BE2C (cell line): ENCODE data around the gene CPXM1.

Source experiments
- DNase-seq: peaks from one replicate; pipeline ENCODE4 v3.0.0-alpha.2; 2020
- H3K27me3 ChIP-seq: fragments of 250-450 bp; sonication (Bioruptor Pico); 2 replicates; pipeline ENCODE4 v1.5.1; 2020; ENCODE audit warnings: mild to moderate bottlenecking
- H3K36me3 ChIP-seq: fragments of 250-450 bp; sonication (Bioruptor Pico); 2 replicates; pipeline ENCODE4 v1.5.1; 2020; ENCODE audit warnings: mild to moderate bottlenecking
- H3K4me1 ChIP-seq: fragments of 250-450 bp; sonication (Bioruptor Pico); 2 replicates; pipeline ENCODE4 v1.5.1; 2020
- H3K4me3 ChIP-seq: 2 replicates; pipeline ENCODE4 v1.5.1; 2011; ENCODE audit warnings: low read depth, low read length
- H3K9me3 ChIP-seq: fragments of 250-450 bp; sonication (Bioruptor Pico); 2 replicates; pipeline ENCODE4 v1.5.1; 2020
- TF ChIP-seq, protein P1 (sequence below): IDR thresholded peaks from 2 replicates; pipeline ENCODE4 v1.5.1; 2012; ENCODE audit warnings: mild to moderate bottlenecking, low read depth, low read length

Gene CPXM1

DNA sequence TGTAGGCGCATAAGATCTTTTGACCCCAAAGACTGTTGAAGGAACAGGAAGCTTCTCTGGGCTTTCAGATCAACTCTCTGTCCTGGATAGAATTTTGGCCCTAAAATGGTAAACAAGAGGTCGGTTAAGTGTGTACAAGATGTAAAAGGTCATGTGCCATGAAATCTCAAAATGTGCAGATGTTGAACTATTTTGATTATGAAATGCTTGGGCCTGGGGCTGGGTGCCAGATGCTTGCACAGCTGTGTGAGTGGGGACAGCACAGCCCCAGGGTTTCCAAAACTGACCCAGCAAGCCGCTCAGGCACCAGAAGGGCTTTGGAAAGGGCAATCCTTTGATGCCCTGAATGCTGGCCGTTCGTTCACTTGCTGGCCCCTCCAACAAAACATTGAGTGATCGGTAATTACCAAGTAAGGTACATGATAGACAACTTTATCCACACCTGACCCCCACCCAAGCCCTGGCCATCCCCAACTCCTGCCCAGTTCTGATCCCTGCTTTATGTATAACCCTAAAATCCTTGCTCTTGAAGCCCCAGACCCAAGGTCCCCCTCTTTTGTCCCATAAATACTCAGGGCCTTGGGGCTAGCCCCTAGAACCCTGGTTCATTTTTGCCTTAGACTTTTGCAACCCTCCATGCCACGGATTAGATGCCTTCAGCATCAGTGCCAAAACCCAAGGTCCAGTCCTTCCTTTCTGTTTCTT is 17.6 kb upstream of the CPXM1 start:
- no peaks in the 10 kb centered on the region for H3K9me3 ChIP-seq
- no peaks in the 10 kb centered on the region for H3K27me3 ChIP-seq
- TF ChIP-seq, protein P1, sequence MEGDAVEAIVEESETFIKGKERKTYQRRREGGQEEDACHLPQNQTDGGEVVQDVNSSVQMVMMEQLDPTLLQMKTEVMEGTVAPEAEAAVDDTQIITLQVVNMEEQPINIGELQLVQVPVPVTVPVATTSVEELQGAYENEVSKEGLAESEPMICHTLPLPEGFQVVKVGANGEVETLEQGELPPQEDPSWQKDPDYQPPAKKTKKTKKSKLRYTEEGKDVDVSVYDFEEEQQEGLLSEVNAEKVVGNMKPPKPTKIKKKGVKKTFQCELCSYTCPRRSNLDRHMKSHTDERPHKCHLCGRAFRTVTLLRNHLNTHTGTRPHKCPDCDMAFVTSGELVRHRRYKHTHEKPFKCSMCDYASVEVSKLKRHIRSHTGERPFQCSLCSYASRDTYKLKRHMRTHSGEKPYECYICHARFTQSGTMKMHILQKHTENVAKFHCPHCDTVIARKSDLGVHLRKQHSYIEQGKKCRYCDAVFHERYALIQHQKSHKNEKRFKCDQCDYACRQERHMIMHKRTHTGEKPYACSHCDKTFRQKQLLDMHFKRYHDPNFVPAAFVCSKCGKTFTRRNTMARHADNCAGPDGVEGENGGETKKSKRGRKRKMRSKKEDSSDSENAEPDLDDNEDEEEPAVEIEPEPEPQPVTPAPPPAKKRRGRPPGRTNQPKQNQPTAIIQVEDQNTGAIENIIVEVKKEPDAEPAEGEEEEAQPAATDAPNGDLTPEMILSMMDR, result no peak
- H3K4me3 ChIP-seq, result no peak overlapping the region
- H3K36me3 ChIP-seq, result no peaks in the 10 kb centered on the region
- no peak for DNase-seq
- no peaks in the 10 kb centered on the region; the same call in 1 of the 2 replicates for H3K4me1 ChIP-seq

DNA sequence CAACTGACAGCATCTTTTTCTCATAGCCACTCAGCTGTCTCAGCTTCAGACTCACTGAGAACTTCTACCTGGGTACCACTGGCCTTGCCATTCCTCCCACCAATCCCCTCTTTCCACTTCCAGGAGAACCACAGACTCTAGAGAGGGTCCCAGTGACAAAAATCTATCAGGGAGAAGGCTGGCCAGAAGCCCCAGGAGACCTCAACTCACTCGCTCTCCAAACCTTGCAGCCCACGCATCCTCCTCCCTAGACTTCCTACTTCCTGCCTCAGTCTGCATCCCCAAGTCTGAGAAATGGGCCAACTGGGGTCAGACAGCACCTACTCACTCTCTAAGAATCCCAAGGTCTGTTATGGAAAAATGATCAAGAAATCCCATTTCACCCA is 16.9 kb upstream of the CPXM1 start:
- Histone ChIP-seq H3K9me3 (no peaks in the 10 kb centered on the region), H3K27me3 (no peaks in the 10 kb centered on the region), H3K36me3 (no peaks in the 10 kb centered on the region), H3K4me3 (no peak overlapping the region), H3K4me1 (no peaks in the 10 kb centered on the region; the same call in 1 of the 2 replicates)
- TF ChIP-seq, protein P1, result no peak
- DNase-seq, result no peak

DNA sequence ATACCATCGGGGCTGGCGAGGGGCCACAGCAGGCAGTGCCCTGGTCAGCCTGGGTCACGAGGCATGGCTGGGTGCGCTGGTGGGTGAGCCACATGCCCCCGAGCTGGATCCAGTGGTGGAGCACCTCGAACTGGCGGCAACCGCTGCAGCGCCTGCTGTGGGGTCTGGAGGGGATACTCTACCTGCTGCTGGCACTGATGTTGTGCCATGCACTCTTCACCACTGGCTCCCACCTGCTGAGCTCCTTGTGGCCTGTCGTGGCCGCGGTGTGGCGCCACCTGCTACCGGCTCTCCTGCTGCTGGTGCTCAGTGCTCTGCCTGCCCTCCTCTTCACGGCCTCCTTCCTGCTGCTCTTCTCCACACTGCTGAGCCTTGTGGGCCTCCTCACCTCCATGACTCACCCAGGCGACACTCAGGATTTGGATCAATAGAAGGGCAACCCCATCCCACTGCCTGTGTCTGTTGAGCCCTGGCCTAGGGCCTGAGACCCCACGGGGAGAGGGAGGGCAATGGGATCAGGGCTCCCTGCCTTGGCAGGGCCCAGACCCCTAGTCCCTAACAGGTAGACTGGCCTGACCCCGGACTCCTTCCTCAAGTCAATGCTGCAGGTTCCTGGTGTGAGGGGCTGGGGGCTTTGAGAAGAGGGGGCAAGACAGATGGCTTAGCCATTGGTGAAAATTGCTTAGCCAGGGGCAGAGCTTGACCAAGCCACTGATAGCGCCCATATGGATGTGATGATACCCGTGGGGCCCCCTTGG is 16.3 kb upstream of the CPXM1 start:
- H3K36me3 ChIP-seq, result no peaks in the 10 kb centered on the region
- no peak for DNase-seq
- no peaks in the 10 kb centered on the region for H3K9me3 ChIP-seq
- TF ChIP-seq, protein P1, result no peak
- H3K4me1 ChIP-seq, result no peaks in the 10 kb centered on the region; the same call in 1 of the 2 replicates
- H3K4me3 ChIP-seq, result no peak overlapping the region
- no peaks in the 10 kb centered on the region for H3K27me3 ChIP-seq

DNA sequence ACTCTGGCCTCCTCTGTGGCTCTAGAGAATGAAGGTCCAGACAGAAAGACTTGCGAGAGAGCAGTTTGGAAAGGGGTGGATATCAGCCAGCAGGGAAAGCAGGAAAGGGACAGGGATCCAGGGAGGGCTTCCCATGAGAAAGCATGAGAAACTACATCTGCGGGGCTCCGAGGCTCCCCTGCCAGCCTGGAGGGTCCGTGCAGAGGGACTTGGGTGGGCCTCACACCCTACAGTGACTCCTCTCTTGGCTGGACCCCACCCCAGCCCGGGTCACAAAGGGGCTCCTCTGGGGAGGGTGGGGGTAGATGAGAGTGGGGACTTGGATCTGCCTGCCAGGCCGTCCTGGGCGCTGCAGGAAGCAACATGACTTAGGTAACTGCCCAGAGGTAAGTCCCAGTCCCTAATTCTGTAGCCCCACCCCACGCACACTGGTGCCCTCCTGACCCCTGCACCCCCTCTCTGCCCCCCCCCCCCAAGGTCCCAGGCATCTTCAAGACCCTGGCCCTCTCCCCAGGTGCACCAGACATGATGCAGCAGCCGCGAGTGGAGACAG is 15.7 kb upstream of the CPXM1 start, which contains the start of gene TMEM239:
TMEM239 (plus strand) TSS at position 335 of the 553 bp plus-strand sequence; CDS start at position 526, 191 bp downstream.
- H3K27me3 ChIP-seq, result no peaks in the 10 kb centered on the region
- TF ChIP-seq, protein P1, result no peak
- H3K4me3 ChIP-seq, result no peak within 1 kb of the TSS
- no peak for DNase-seq
- no peaks in the 10 kb centered on the region for H3K36me3 ChIP-seq
- H3K4me1 ChIP-seq, result no peaks in the 10 kb centered on the region; the same call in 1 of the 2 replicates
- H3K9me3 ChIP-seq, result no peaks in the 10 kb centered on the region

DNA sequence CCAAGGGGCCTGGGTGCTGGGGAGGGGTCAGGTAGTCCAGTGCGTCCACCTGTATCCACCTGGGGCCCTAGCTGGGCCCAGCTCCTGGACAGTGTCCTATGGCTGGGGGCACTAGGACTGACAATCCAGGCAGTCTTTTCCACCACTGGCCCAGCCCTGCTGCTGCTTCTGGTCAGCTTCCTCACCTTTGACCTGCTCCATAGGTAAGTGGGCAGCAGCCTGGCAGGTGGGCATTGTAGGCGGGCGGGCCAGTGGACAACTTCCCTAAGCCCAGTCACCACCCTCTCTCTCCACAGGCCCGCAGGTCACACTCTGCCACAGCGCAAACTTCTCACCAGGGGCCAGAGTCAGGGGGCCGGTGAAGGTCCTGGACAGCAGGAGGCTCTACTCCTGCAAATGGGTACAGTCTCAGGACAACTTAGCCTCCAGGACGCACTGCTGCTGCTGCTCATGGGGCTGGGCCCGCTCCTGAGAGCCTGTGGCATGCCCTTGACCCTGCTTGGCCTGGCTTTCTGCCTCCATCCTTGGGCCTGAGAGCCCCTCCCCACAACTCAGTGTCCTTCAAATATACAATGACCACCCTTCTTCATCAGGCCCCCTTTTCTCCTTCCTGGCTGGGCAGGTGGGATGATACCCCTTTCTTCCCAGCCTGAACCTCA is 14.9 kb upstream of the CPXM1 start:
- Histone ChIP-seq H3K36me3 (no peaks in the 10 kb centered on the region), H3K4me1 (no peaks in the 10 kb centered on the region; the same call in 1 of the 2 replicates), H3K27me3 (no peaks in the 10 kb centered on the region), H3K4me3 (no peak overlapping the region), H3K9me3 (no peaks in the 10 kb centered on the region)
- TF ChIP-seq, protein P1, result no peak
- DNase-seq, result no peak
